Gastrocnemius medialis (tissue), 4 donors: ENCODE data around the gene SCUBE1.

Experiments
- POLR2A ChIP-seq, 2 donors: fragments of 450-650 bp; IDR thresholded peaks; one replicate each; pipeline ENCODE4 v1.6.1; 2017; ENCODE audit warnings: antibody characterized with exemption in 2 of 2, mild to moderate bottlenecking in 2 of 2, moderate library complexity in 2 of 2
- TF ChIP-seq, protein P1 (sequence below), 5 experiments: fragments of 450-650 bp in 3 of 5; fragments of 200-600 bp in 2 of 5; sonication (generic) in 2 of 5; IDR thresholded peaks in 4 of 5; conservative IDR thresholded peaks in 1 of 5; 1 replicate in 4 of 5; 2 replicates in 1 of 5; pipeline ENCODE4 v1.5.1; 2016 to 2019; ENCODE audit warnings: antibody characterized with exemption in 5 of 5, mild to moderate bottlenecking in 3 of 5, moderate library complexity in 3 of 5

DNA sequence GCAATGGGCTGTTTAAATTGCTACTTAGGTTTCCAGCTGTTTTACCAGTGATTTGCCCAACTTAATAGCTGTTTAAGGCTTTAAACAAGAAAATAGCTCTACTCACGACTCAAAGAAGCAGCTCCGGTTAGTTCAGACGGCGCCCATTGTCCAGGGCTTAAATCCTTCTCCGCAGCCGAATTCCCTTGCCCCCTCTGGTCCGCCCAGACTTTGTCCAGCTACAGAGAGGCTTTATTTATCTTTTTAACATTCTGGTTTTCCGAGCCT lies 20.9 kb upstream of the SCUBE1 start:
- TF ChIP-seq, protein P1, sequence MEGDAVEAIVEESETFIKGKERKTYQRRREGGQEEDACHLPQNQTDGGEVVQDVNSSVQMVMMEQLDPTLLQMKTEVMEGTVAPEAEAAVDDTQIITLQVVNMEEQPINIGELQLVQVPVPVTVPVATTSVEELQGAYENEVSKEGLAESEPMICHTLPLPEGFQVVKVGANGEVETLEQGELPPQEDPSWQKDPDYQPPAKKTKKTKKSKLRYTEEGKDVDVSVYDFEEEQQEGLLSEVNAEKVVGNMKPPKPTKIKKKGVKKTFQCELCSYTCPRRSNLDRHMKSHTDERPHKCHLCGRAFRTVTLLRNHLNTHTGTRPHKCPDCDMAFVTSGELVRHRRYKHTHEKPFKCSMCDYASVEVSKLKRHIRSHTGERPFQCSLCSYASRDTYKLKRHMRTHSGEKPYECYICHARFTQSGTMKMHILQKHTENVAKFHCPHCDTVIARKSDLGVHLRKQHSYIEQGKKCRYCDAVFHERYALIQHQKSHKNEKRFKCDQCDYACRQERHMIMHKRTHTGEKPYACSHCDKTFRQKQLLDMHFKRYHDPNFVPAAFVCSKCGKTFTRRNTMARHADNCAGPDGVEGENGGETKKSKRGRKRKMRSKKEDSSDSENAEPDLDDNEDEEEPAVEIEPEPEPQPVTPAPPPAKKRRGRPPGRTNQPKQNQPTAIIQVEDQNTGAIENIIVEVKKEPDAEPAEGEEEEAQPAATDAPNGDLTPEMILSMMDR (IDR thresholded peaks at IDR 0.05 in 4 of 5, conservative IDR thresholded peaks at IDR 0.05 in 1 of 5): no peak
- TF ChIP-seq POLR2A (IDR thresholded peaks at IDR 0.05): no peak
